GM12878 (cell line): ENCODE results near the gene PLSCR1. TPM values are rescaled to one million over a fixed set of nuclear protein-coding genes. Genes with fewer than 3 reads are reported as not detected.

Experiments used
- BRCA1 ChIP-seq: IDR thresholded peaks from 2 replicates; pipeline ENCODE4 v1.6.1; 2011; ENCODE audit warnings: low read depth, low read length, improper control_type of control experiment
- CBFB ChIP-seq: IDR thresholded peaks from 2 replicates; pipeline ENCODE4 v1.6.1; 2016; ENCODE audit warnings: antibody characterized with exemption, low read depth
- CBX5 ChIP-seq: sonication (generic); IDR thresholded peaks from 2 replicates; pipeline ENCODE4 v1.6.1; 2016; ENCODE audit warnings: low read depth, moderate library complexity, mild to moderate bottlenecking, inconsistent platforms
- IKZF1 ChIP-seq: fragments of 450-650 bp; conservative IDR thresholded peaks from 2 replicates; pipeline ENCODE4 v1.6.1; 2017; ENCODE audit warnings: antibody characterized with exemption, mild to moderate bottlenecking
- MXI1 ChIP-seq: fragments of 150-350 bp; IDR thresholded peaks from 2 replicates; pipeline ENCODE4 v1.6.1; 2011; ENCODE audit warnings: low read depth, mild to moderate bottlenecking, inconsistent platforms, low read length, improper control_type of control experiment
- POU2F2 ChIP-seq: IDR thresholded peaks from 3 replicates; pipeline ENCODE4 v1.6.1; 2011; ENCODE audit warnings: low read depth, mild to moderate bottlenecking, low read length, borderline replicate concordance
- ZZZ3 ChIP-seq: IDR thresholded peaks from 2 replicates; pipeline ENCODE4 v1.6.1; 2011; ENCODE audit warnings: low read depth; ENCODE audit not compliant: control insufficient read depth, insufficient read length
- polyA plus RNA-seq, 11 experiments: library from polyadenylated mRNA; depleted of rRNA in 4 of 11; unstranded in 6 of 11; stranded (reverse) in 5 of 11; fragments of >200 nt; fragmentation: Nextera tagmentation in 4 of 11; fragmentation: Illumina TruSeq in 1 of 11; extraction: Ambion mirVana in 4 of 11; extraction: Trizol in 1 of 11; gene quantifications; 1 replicate in 1 of 11; 2 replicates in 10 of 11; pipeline versions ENCODE4 v1.2.1 to v1.2.3, GENCODE V29; 2011 to 2016; ENCODE audit warnings: inconsistent platforms in 2 of 11, missing spikeins in 2 of 11, low read depth in 1 of 11
- total RNA-seq, 4 experiments: library from RNA; depleted of rRNA in 3 of 4; stranded (reverse); fragments of >200 nt in 3 of 4; fragmentation: Illumina TruSeq in 1 of 4; extraction: Trizol in 1 of 4; gene quantifications; 2 replicates each; pipeline versions ENCODE4 v1.2.1 to v1.2.3, GENCODE V29; 2013 to 2021
- TF ChIP-seq, protein P1 (sequence below), 3 experiments: IDR thresholded peaks in 2 of 3; conservative IDR thresholded peaks in 1 of 3; 2 replicates each; pipeline ENCODE4 v1.5.1; 2011; ENCODE audit warnings: low read depth in 3 of 3, low read length in 3 of 3, mild to moderate bottlenecking in 3 of 3, control low read depth in 2 of 3, moderate library complexity in 2 of 3, inconsistent platforms in 1 of 3, mixed read lengths in 1 of 3; ENCODE audit not compliant: control insufficient read depth in 2 of 3, insufficient read depth in 1 of 3; ENCODE audit errors: extremely low read depth in 1 of 3
- TF ChIP-seq, protein P2 (sequence below): IDR thresholded peaks from 2 replicates; pipeline ENCODE4 v1.6.1; 2012; ENCODE audit warnings: low read depth, low read length, improper control_type of control experiment

PLSCR1 gene
- total and polyA plus RNA-seq, 10 of the 15 experiments (the other 5 are each of a cell fraction or from before 2014, with no cell fraction given) = 35.4 to 77.8 (median 41.1) TPM

DNA sequence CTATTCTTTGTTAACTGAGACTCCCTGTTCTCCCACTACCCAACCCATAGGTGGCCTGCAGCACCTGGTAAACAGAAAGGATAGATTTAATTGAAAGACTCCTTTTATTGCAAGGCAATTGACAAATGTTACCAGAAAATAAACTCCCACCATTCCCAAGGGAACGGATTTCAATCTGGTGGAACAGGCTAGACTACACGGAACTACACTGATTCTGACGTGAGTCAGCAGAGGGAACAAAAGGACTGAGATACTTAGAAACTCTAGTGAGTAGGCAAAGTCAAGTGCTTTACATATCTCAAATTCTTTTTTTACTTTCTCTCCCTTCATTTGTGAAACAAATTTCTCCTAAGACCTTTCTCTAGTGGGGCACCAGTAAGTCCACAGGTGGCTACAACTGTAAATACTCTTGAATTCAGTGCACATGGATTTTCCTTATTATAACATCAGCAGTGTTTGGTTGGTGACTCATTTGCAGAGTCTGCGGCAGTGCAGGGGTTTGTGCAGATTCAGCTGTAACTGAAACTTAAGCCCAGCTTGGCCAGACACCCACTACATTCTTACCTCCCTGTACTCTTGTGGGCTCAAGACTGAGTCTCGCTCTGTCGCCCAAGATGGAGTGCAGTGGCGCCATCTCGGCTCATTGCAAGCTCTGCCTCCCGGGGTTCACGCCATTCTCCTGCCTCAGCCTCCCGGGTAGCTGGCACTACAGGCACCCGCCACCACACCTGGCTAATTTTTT, 40.8 kb downstream of the PLSCR1 start (continued):
- TF ChIP-seq CBX5 (peak; percentile 49; the same call in 1 of the 2 replicates), BRCA1 (no peak), ZZZ3 (no peak), CBFB (peak; percentile 70; the same call in 1 of the 2 replicates), POU2F2 (peak; percentile 42; the same call in 1 of the 3 replicates), MXI1 (no peak), IKZF1 (peak; percentile 67)
- TF ChIP-seq, protein P1, sequence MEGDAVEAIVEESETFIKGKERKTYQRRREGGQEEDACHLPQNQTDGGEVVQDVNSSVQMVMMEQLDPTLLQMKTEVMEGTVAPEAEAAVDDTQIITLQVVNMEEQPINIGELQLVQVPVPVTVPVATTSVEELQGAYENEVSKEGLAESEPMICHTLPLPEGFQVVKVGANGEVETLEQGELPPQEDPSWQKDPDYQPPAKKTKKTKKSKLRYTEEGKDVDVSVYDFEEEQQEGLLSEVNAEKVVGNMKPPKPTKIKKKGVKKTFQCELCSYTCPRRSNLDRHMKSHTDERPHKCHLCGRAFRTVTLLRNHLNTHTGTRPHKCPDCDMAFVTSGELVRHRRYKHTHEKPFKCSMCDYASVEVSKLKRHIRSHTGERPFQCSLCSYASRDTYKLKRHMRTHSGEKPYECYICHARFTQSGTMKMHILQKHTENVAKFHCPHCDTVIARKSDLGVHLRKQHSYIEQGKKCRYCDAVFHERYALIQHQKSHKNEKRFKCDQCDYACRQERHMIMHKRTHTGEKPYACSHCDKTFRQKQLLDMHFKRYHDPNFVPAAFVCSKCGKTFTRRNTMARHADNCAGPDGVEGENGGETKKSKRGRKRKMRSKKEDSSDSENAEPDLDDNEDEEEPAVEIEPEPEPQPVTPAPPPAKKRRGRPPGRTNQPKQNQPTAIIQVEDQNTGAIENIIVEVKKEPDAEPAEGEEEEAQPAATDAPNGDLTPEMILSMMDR (IDR thresholded peaks at IDR 0.05 in 2 of 3, conservative IDR thresholded peaks at IDR 0.05 in 1 of 3; ENCODE audit: control insufficient read depth in 2 of 3, extremely low read depth in 1 of 3, insufficient read depth in 1 of 3, low read depth in 3 of 3, low read length in 3 of 3) = 0 out of 6 replicates have a peak, but pooled peaks of 1 of the 3 experiments have one; percentile 11
- TF ChIP-seq, protein P2, sequence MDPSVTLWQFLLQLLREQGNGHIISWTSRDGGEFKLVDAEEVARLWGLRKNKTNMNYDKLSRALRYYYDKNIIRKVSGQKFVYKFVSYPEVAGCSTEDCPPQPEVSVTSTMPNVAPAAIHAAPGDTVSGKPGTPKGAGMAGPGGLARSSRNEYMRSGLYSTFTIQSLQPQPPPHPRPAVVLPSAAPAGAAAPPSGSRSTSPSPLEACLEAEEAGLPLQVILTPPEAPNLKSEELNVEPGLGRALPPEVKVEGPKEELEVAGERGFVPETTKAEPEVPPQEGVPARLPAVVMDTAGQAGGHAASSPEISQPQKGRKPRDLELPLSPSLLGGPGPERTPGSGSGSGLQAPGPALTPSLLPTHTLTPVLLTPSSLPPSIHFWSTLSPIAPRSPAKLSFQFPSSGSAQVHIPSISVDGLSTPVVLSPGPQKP = no peak
